GM19240 (cell line): ENCODE results near the gene KHSRP.

Source experiments
- DNase-seq: peaks from one replicate; pipeline ENCODE4 v3.0.0; 2011; ENCODE audit warnings: low spot score; ENCODE audit not compliant: insufficient read length

The KHSRP gene

DNA sequence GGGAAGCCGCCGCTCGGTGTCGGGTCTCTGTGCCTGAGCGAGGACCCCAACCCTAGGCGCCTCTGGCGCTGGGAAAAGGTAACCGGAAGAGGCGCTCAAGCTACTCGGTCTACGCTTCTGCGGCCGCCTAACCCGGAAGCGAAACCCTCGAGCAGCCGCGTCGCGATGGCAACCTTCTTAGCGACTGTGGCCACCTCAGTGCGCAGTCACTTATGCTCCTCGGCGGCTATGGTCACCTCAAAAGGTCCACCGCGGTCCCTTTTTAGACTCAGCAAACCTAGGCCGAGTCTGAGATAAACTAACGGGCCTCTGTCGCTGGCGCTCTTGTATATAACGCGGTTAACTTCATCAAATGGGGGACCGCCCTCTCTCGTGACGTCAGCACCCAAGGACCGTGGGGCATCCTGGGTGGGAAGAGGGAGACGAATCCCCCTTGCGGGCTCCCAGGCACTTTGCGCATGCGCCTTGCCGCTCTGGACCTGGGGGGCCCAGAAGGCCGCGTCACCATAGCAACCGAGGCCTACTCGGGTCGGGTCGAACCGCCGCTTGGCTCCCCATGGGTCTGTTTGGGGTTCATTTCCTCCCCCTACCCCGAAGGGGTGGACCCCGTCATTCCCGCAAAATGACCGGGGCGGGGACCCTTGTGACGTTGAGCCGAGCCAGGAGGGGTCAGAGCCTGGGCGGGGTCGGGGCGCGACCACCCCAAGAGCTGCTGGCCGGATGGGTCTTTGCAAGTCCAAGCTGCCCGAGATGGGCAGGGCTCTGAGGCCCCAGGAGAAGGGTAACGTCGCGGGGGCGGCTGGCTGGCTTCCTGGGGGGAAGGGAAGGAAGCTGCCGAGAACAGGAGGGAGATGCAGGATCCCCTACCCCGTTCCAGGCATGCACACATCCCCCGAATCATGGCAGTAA is 31.3 kb downstream of the KHSRP start, which contains the start of gene GTF2F1:
GTF2F1 (minus strand) TSS at position 91 of the 909 bp plus-strand sequence. CDS start 169 bp downstream, outside the sequence.
- DNase-seq = peak; percentile 92

DNA sequence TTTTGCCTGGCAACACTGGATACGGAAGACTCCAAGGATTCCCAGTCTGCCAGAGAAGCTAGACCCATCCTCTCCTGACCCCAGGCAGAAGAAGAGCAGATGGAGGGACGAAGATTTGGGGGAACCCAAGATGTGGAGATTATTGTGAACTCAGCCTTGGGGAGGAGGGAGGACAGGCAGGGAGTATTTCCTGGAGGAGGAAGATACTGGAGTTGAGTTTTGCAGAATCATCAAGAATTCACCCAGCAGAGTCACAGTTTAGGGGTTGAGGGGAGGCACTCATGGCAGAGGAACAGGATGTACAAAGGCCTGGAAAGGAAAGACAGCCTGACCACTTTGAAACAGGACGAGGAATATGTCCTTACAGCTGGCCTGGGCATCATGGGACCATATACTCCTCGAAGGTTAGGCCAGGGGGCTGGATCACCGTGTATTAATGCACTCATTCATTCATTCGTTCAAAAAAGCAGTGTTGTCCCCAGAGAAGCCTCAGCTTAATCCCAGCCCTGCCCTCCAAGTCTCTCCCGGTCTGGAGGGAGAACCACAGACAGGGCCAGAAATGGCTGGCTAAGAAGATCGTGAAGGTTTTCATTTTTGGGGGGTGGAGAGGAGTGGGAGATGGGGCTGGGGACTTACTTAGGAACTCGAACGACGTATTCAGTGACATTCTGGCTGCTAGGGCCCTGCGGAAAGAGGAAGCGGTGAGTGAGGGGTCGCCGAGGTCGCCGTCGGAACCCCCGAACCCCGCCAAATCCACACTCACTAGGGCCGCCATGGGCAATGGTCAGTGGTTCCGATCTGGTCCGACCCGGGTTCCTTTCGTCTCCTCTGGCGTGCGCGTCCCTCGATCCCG is 32.2 kb downstream of the KHSRP start:
- no peak for DNase-seq

- no peak for DNase-seq
Measured at GRCh38 chr19:6387372-6387771, 37.2 kb downstream of the KHSRP start.

- no peak for DNase-seq
Measured at GRCh38 chr19:6384381-6384780, 40.2 kb downstream of the KHSRP start.

DNA sequence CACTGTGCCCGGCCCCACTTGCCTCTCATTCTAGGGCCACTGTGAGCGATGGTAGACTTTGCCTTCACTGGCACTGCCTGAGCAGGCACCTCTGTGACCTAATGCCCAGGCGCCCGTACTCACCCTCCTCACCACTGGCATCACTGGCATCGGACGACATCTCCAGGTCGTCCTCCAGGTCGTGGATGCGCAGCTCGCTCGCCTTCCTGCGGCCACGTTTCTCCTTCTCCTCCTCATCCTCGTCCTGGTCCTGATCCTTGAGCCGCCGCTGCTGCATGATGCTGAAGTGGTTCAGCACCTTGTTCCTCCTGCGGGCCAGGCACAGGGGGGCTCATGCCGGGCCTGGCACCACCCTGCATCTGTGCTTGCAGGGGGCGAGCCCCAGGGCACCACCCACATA is 41.4 kb downstream of the KHSRP start:
- no peak for DNase-seq

DNA sequence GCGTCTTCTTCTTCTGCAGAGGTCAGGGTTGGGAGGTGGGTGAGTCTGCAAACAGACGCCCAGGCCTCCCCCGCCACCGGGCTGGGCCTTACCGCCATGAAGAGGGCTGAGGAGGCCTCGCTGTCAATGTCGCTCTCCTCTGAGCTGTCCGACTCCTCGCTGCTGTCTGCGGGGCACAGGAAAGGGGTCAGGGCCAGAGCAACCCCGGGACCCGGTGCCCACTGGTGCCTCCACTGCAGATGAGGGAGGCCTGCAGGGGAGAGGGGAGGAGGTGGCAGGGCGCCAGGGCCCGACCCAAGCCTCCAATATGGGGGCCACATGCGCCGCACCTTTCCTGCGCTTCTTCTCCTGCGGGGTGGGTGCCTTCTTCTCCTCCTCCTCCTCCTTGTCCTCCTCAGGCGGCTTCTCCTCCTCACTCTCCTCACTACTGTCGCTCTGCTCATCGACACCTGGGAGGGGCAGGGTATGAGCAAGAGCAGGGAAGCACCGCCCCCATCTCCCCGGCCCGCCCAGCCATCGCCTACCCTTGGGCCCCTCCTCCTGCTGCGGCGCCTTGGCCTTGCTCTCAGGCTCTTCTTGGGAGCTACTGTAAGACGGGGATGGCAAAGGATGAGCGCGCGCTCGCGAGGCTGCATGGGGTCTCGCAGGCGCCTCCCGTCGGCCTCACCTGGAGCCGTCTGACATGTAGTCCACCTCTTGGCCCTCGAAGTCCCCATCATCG is 43.4 kb downstream of the KHSRP start:
- DNase-seq = no peak

- DNase-seq = no peak
Measured at GRCh38 chr19:6379744-6380143, 44.9 kb downstream of the KHSRP start.

DNA sequence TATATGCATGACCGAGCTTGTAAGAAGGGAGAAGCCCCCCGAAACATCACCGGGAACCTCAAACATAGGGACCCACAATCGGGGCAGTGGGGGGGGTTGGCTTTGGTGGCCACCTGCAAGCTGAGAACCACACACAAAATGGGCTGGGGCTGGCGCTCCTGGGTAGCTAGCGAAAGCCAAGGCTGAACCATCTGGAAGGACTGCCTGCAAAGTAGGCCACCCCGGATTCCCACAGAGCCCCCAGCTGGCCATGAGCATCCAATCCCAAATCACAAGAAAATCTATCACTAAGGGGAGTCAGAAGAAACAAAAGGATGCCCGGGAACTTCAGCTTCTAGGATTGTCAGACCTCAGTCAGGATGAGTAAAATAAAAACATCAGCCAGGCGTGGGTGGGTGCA is 46.1 kb downstream of the KHSRP start:
- no peak for DNase-seq

DNA sequence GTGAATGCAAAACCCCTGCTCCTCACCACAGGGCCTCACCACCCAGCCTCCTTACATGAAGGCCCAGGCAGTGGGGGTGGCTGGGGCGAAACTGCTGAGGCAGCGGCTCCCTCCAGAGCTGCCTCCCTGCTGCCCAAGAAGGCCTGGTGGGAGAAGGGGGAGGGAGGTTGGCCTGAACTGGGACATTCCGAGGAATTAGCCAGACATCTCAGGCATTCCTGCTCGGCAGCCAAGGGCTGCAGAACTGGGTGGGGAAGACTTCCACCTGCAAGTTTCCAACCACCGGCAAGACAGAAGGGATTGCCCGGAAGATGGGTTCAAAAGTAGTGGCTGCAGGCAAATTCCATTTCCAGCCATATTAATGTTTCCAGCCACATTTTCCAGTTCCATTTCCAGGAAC is 46.6 kb downstream of the KHSRP start:
- no peak for DNase-seq

- no peak for DNase-seq
Measured at GRCh38 chr19:6376512-6377190, 48.0 kb downstream of the KHSRP start.

DNA sequence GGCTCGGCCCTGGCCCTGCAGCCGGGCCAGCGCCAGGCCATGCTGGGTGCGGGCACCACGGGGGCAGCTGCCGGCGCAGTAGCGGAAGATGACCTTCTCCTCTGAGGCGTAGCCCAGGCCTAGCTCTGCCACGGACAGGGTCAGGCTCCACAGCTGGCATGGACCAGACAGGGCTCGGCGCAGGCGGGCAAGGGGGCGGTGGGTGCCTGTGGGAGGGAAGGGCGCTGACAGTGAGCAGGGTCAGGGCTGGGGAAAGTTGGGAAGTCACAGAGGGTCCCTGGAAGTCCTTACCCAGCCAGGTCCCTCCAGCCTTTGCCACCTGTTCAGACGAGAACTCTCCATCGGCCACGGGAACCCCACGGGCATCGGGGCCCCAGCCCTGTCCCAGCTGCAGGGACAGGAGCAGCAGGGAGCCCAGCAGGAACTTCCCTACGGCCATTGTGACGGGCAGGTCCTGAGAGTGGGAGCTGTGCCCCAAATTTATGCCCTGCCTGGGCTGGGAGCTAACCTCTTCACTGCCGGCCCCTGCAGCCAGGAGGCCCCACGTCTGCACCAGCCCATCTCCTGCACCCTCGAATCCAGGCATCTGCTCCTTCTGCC is 49.1 kb downstream of the KHSRP start, which contains the start of gene PSPN:
PSPN (minus strand) TSS at position 523 of the 600 bp plus-strand sequence; CDS start at position 439, 84 bp downstream.
- DNase-seq = no peak

- DNase-seq = no peak
Measured at GRCh38 chr19:6374711-6375410, 49.8 kb downstream of the KHSRP start.

DNA sequence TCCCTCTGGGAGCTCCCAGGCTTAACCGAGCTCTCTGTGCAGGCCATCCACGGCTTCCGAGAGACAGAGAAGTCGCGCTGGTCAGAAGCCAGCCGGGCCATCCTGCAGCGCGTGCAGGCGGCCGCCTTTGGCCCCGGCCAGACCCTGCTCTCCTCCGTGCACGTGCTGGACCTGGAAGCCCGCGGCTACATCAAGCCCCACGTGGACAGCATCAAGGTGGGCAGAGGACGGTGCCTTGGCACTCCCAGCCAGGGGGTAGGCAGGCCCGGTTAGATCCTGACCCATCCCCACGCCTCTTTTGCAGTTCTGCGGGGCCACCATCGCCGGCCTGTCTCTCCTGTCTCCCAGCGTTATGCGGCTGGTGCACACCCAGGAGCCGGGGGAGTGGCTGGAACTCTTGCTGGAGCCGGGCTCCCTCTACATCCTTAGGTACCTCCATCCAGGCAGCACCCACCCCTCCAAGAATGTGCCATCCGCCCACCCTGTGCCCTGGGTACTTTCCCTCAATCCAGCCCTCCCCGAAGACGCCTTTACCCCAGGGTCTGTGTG is 50.4 kb downstream of the KHSRP start:
- DNase-seq = no peak

DNA sequence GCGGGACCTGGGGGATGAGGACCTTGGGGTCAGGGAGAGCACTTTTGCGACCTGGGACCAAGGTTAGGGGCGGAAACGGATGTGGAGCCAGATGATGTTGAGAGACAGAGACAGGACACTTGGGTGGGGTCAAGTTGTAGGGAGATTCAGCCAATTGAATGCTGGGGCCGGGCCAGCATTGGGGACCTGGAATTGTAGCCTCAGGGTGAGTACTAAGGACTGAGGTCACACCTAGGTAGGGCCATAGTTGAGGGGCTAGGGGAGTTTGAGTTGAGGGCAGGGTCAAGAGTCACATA is 50.9 kb downstream of the KHSRP start:
- no peak for DNase-seq

DNA sequence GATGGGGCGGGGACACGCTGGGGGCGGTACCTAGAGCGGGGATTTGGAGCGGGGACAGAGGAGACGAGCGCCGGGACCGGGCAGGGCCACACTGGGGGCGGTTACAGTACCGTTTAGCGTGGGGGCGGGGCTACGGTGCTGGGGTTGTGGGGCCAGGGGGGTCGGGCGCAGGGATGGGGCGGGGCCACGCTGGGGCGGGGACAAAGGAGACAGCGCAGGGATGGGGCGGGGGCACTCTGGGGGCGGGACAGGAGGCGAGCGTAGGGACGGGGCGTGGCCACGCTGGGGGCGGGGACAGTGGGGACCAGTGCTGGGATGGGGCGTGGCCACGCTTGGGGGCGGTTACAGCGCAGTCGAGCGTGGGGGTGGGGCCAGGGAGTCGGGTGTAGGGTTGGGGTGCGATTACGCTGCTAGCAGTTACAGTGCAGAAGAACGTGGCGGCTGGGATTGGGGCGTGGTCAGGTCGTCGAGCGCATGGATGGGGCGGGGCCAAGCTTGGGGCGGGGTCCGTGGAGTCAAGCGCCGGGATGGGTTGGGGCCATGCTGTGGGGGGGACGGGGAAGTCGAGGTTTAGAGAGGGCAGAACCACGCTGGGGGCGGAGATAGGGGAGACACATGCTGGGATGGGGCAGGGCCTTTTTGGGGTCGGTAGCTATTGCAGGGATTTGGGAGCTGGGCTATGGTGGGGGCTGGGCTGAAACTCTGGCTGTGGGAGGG is 51.4 kb downstream of the KHSRP start:
- DNase-seq = peak; percentile 90

- DNase-seq = peak; percentile 86
Measured at GRCh38 chr19:6372594-6373095, 52.0 kb downstream of the KHSRP start, which contains the start of gene ALKBH7. ALKBH7 (plus strand) TSS chr19:6372794; CDS start chr19:6372821, 27 bp downstream.

DNA sequence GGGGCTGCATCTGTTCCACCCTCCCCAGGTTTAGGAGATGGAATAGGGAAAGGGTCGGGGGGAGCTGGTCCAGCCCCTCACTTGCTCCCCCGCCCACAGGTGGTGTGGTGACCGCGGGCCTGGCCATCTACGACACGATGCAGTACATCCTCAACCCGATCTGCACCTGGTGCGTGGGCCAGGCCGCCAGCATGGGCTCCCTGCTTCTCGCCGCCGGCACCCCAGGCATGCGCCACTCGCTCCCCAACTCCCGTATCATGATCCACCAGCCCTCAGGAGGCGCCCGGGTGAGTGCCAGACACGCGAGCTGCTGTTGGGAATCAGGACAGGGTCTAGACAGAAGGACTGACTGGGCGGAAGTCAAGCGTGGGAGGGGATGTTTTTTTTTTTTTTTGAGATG is 60.3 kb downstream of the KHSRP start:
- no peak for DNase-seq
